Tibial nerve (tissue), 4 donors: ENCODE measurements around the gene CLIC6. TPM values are rescaled to one million over a fixed set of nuclear protein-coding genes. Genes with fewer than 3 reads are reported as not detected.

Experiments used
- DNase-seq, 2 donors: peaks; one replicate each; pipeline ENCODE4 v3.0.0-alpha.2; 2019; ENCODE audit warnings: low spot score in 2 of 2
- H3K27ac ChIP-seq, 4 donors: fragments of 200-600 bp; sonication (generic) in 3 of 4; one replicate each; pipeline ENCODE4 v1.5.1; 2017 to 2019; ENCODE audit warnings: mild to moderate bottlenecking in 1 of 4
- H3K27me3 ChIP-seq, 2 donors: fragments of 200-600 bp; sonication (generic) in 1 of 2; one replicate each; pipeline versions ENCODE4 v1.5.1 to v1.6.0; 2017 to 2019
- H3K36me3 ChIP-seq, 3 donors: fragments of 200-600 bp; sonication (generic); one replicate each; pipeline ENCODE4 v1.5.1; 2018 to 2019
- H3K4me1 ChIP-seq, 4 donors: fragments of 200-600 bp; sonication (generic) in 3 of 4; one replicate each; pipeline ENCODE4 v1.5.1; 2017 to 2019
- H3K4me3 ChIP-seq, 4 donors: fragments of 200-600 bp; sonication (generic) in 3 of 4; one replicate each; pipeline ENCODE4 v1.5.1; 2017 to 2019; ENCODE audit warnings: mild to moderate bottlenecking in 1 of 4, moderate library complexity in 1 of 4
- H3K9me3 ChIP-seq, 4 donors: fragments of 200-600 bp; sonication (generic) in 3 of 4; one replicate each; pipeline ENCODE4 v1.5.1; 2017 to 2019
- CTCF ChIP-seq, 5 experiments: fragments of 200-600 bp in 3 of 5; fragments of 450-650 bp in 2 of 5; sonication (generic) in 3 of 5; IDR thresholded peaks; one replicate each; pipeline ENCODE4 v1.5.1; 2016 to 2019; ENCODE audit warnings: antibody characterized with exemption in 5 of 5, mild to moderate bottlenecking in 3 of 5, moderate library complexity in 2 of 5
- EP300 ChIP-seq, 2 donors: sonication (generic); formaldehyde crosslinking; IDR thresholded peaks; one replicate each; pipeline ENCODE4 v1.6.1; 2017; ENCODE audit warnings: antibody characterized with exemption in 2 of 2, mild to moderate bottlenecking in 1 of 2
- POLR2A ChIP-seq, 2 donors: fragments of 450-650 bp; IDR thresholded peaks; one replicate each; pipeline ENCODE4 v1.6.1; 2017; ENCODE audit warnings: antibody characterized with exemption in 2 of 2, mild to moderate bottlenecking in 2 of 2, moderate library complexity in 2 of 2
- WGBS, 2 donors: methylation state at CpG; one replicate each; pipeline ENCODE4 v1.1.5; 2018; 5-methylcytosine and 5-hydroxymethylcytosine counted together
- total RNA-seq, 4 donors: library from RNA; depleted of rRNA; stranded (reverse); fragments of >200 nt; gene quantifications; one replicate each; pipeline ENCODE4 v1.1.0, GENCODE V29; 2016

The CLIC6 gene
- total RNA-seq, 4 donors from 2014 or later = 3.3 to 11.6 (median 7.0) TPM

- H3K4me3 ChIP-seq = peak overlapping the region; percentile 40 to 60 (median 49)
- TF ChIP-seq POLR2A (IDR thresholded peaks at IDR 0.05) = no peak
- no peak for TF ChIP-seq EP300 (IDR thresholded peaks at IDR 0.05)
- peak in 1 of 5 experiments; percentile 4 for TF ChIP-seq CTCF (IDR thresholded peaks at IDR 0.05)
- peaks cover 0 to 36% (median 13%) of the 10 kb centered on the region in 4 donors for H3K4me1 ChIP-seq
- 2 to 3% methylated on average over 44 to 53 of the region's 70 CpGs for WGBS, 2 donors
- H3K27ac ChIP-seq = peak overlapping the region in 2 of 4 donors; percentile 51 to 72
- no peak for DNase-seq
- no peaks in the 10 kb centered on the region for H3K9me3 ChIP-seq
- peaks cover 0 to 65% of the 10 kb centered on the region in 2 donors for H3K27me3 ChIP-seq
- H3K36me3 ChIP-seq = no peaks in the 10 kb centered on the region
Observed at GRCh38 chr21:34670220-34670961, 1.6 kb downstream of the CLIC6 start.

- Histone ChIP-seq H3K36me3 (no peaks in the 10 kb centered on the region), H3K27ac (no peak overlapping the region), H3K4me3 (peak overlapping the region in 3 of 4 donors; percentile 40 to 60 (median 46)), H3K4me1 (peaks cover 0 to 36% (median 13%) of the 10 kb centered on the region in 4 donors), H3K9me3 (no peaks in the 10 kb centered on the region), H3K27me3 (peaks cover 0 to 71% of the 10 kb centered on the region in 2 donors)
- no peak for TF ChIP-seq CTCF (IDR thresholded peaks at IDR 0.05)
- TF ChIP-seq POLR2A (IDR thresholded peaks at IDR 0.05) = no peak
- TF ChIP-seq EP300 (IDR thresholded peaks at IDR 0.05) = no peak
- DNase-seq = no peak
- 13 to 14% methylated on average over 8 of the region's 8 CpGs for WGBS, 2 donors
Observed at GRCh38 chr21:34670962-34671348, 2.2 kb downstream of the CLIC6 start.

- Histone ChIP-seq H3K9me3 (no peaks in the 10 kb centered on the region), H3K27me3 (peaks cover 0 to 76% of the 10 kb centered on the region in 2 donors), H3K36me3 (no peaks in the 10 kb centered on the region), H3K27ac (no peak overlapping the region), H3K4me3 (no peak overlapping the region), H3K4me1 (peaks cover 0 to 36% (median 13%) of the 10 kb centered on the region in 4 donors)
- WGBS, 2 donors = 82 to 86% methylated on average over 1 of the region's 1 CpG
- DNase-seq = no peak
- TF ChIP-seq EP300 (IDR thresholded peaks at IDR 0.05) (no peak), CTCF (IDR thresholded peaks at IDR 0.05) (no peak), POLR2A (IDR thresholded peaks at IDR 0.05) (no peak)
Observed at GRCh38 chr21:34671462-34671861, 2.7 kb downstream of the CLIC6 start.

- no peak for DNase-seq
- TF ChIP-seq POLR2A (IDR thresholded peaks at IDR 0.05) (no peak), EP300 (IDR thresholded peaks at IDR 0.05) (no peak), CTCF (IDR thresholded peaks at IDR 0.05) (no peak)
Observed at GRCh38 chr21:34671891-34672290, 3.1 kb downstream of the CLIC6 start.

GRCh38 chr21:34673006-34673405, 4.2 kb downstream of the CLIC6 start:
- H3K9me3 ChIP-seq = no peaks in the 10 kb centered on the region
- WGBS, 2 donors = 34 to 52% methylated on average over 3 of the region's 3 CpGs
- no peaks in the 10 kb centered on the region for H3K36me3 ChIP-seq
- H3K4me3 ChIP-seq = no peak overlapping the region
- no peak for DNase-seq
- H3K27ac ChIP-seq = no peak overlapping the region
- no peak for TF ChIP-seq CTCF (IDR thresholded peaks at IDR 0.05)
- TF ChIP-seq EP300 (IDR thresholded peaks at IDR 0.05) = no peak
- no peak for TF ChIP-seq POLR2A (IDR thresholded peaks at IDR 0.05)
- peaks cover 0 to 36% (median 13%) of the 10 kb centered on the region in 4 donors for H3K4me1 ChIP-seq
- H3K27me3 ChIP-seq = peaks cover 0 to 77% of the 10 kb centered on the region in 2 donors

More at GRCh38 chr21:34671891-34672290, 3.1 kb downstream of the CLIC6 start:
- Histone ChIP-seq H3K4me1 (peaks cover 0 to 36% (median 13%) of the 10 kb centered on the region in 4 donors), H3K4me3 (no peak overlapping the region), H3K36me3 (no peaks in the 10 kb centered on the region), H3K9me3 (no peaks in the 10 kb centered on the region), H3K27ac (no peak overlapping the region), H3K27me3 (peaks cover 0 to 77% of the 10 kb centered on the region in 2 donors)
- 74 to 82% methylated on average over 4 of the region's 4 CpGs for WGBS, 2 donors
